AG04450 (cell line): ENCODE data around the gene KCNMA1. TPM values are rescaled to one million over a fixed set of nuclear protein-coding genes. Genes with fewer than 3 reads are reported as not detected.

Experiments
- CTCF ChIA-PET: fragments of 300-600, 350-600 bp; formaldehyde crosslinking; extraction: SDS; loops from one replicate; lab custom pipeline; 2022; ENCODE audit warnings: antibody characterized with exemption, inconsistent platforms; lab: Charles Lee
- POLR2A ChIA-PET: fragments of 350-600 bp; formaldehyde crosslinking; extraction: SDS; loops from one replicate; lab custom pipeline; 2021; ENCODE audit warnings: antibody characterized with exemption, inconsistent platforms; lab: Yijun Ruan, JAX
- DNase-seq: peaks from one replicate; pipeline ENCODE4 v3.0.0-alpha.2; 2011; ENCODE audit warnings: low read depth, low spot score
- H3K27ac ChIP-seq: one replicate; pipeline ENCODE4 v1.5.1; 2012; ENCODE audit warnings: low read depth, low read length, control low read depth
- H3K27me3 ChIP-seq: one replicate; pipeline ENCODE4 v1.6.0; 2012; ENCODE audit warnings: low read length; ENCODE audit not compliant: control insufficient read depth, insufficient read depth
- H3K4me3 ChIP-seq: 2 replicates; pipeline ENCODE4 v1.5.1; 2011; ENCODE audit warnings: mild to moderate bottlenecking, low read depth, low read length, control low read depth
- H3K9me3 ChIP-seq: 2 replicates; pipeline ENCODE4 v1.5.1; 2012; ENCODE audit warnings: low read length; ENCODE audit not compliant: control insufficient read depth, insufficient read depth
- CTCF ChIP-seq: IDR thresholded peaks from 2 replicates; pipeline ENCODE4 v1.5.1; 2011; ENCODE audit warnings: low read depth, low read length, control low read depth, inconsistent platforms
- polyA plus RNA-seq: library from polyadenylated mRNA; depleted of rRNA; stranded (reverse); fragments of >200 nt; gene quantifications from 2 replicates; pipeline ENCODE4 v1.2.3, GENCODE V29; 2011

Gene KCNMA1
- polyA plus RNA-seq, 1 experiment = 58.8 TPM

- CTCF ChIA-PET = no interaction called here
- POLR2A ChIA-PET = no interaction called here
- Histone ChIP-seq H3K27me3 (no peaks in the 10 kb centered on the region), H3K9me3 (no peaks in the 10 kb centered on the region), H3K4me3 (no peak overlapping the region), H3K27ac (no peak overlapping the region)
- no peak for TF ChIP-seq CTCF
- DNase-seq = no peak
Observed at GRCh38 chr10:77118603-77119282, 518.9 kb downstream of the KCNMA1 start.

- H3K27me3 ChIP-seq = no peaks in the 10 kb centered on the region
- CTCF ChIA-PET = interaction anchor here (0.6 kb wide), 1 partner anchor 1592 kb away, joined by 5 read pairs; no protein-coding TSS in a partner anchor
- H3K4me3 ChIP-seq = no peak overlapping the region
- H3K9me3 ChIP-seq = no peaks in the 10 kb centered on the region
- H3K27ac ChIP-seq = no peak overlapping the region
- POLR2A ChIA-PET = no interaction called here
- no peak for TF ChIP-seq CTCF
- no peak for DNase-seq
Observed at GRCh38 chr10:77117501-77117900, 520.1 kb downstream of the KCNMA1 start.

- CTCF ChIA-PET = interaction anchor here (0.6 kb wide), 1 partner anchor 1592 kb away, joined by 5 read pairs; no protein-coding TSS in a partner anchor
- POLR2A ChIA-PET = no interaction called here
- DNase-seq = no peak
Observed at GRCh38 chr10:77116904-77117303, 520.7 kb downstream of the KCNMA1 start.

GRCh38 chr10:77114181-77114821 is 523.3 kb downstream of the KCNMA1 start:
- H3K27me3 ChIP-seq = no peaks in the 10 kb centered on the region
- POLR2A ChIA-PET = no interaction called here

More at GRCh38 chr10:77116904-77117303, 520.7 kb downstream of the KCNMA1 start:
- Histone ChIP-seq H3K9me3 (no peaks in the 10 kb centered on the region), H3K27me3 (no peaks in the 10 kb centered on the region), H3K27ac (no peak overlapping the region), H3K4me3 (no peak overlapping the region)
- TF ChIP-seq CTCF = no peak

More at GRCh38 chr10:77114181-77114821, 523.3 kb downstream of the KCNMA1 start:
- CTCF ChIA-PET = no interaction called here
- DNase-seq = no peak
- TF ChIP-seq CTCF = no peak
- H3K27ac ChIP-seq = no peak overlapping the region
- no peaks in the 10 kb centered on the region for H3K9me3 ChIP-seq
- no peak overlapping the region for H3K4me3 ChIP-seq
